ENCODE measurements around the gene MFAP4. TPM values are rescaled to one million over a fixed set of nuclear protein-coding genes. Genes with fewer than 3 reads are reported as not detected.

MFAP4 gene
- total RNA-seq, 1 donor from 2014 or later, result not detected

DNA sequence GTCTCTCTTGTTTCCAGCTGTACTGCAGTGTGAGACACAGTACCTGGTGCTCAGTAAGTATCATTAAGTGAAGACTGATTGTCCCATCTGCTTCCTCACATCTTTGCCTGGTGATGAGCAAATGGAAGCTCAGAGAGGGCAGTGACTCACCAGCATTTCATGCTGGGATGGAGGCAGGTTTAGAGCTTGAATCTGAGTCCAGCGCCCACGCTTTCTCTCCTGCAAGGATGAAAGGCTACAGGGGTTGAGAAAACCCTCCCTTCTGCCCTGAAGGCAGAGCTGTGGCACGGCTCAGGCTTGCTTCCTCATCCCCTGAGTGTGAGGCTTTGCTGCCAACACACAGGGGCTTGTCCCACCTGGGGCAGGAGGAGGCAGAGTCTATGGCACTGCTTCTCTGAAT, 22.5 kb upstream of the MFAP4 start:
- DNase-seq, result no peak

- DNase-seq, result no peak
These were observed 22.1 kb upstream of the MFAP4 start for GRCh38 chr17:19409066-19409465.

DNA sequence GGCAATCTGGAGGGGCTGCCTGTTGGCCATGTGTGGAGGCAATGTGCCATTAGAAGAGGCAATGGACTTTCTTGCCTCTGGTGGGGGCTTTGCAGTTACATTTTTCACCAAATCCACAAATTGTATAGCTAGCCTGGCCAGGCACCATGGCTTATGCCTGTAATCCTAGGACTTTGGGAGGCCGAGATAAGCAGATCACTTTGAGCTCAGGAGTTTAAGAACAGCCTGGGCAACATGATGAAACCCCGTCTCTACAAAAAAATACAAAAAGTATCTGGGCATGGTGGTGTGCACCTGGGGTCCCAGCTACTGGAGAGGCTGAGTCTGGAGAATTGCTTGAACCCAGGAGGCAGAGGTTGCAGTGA, 21.3 kb upstream of the MFAP4 start:
- no peak for DNase-seq

- DNase-seq, result no peak
These were observed 20.8 kb upstream of the MFAP4 start for GRCh38 chr17:19407601-19408345.

GRCh38 chr17:19405114-19405513, 18.1 kb upstream of the MFAP4 start:
- DNase-seq, result no peak

DNA sequence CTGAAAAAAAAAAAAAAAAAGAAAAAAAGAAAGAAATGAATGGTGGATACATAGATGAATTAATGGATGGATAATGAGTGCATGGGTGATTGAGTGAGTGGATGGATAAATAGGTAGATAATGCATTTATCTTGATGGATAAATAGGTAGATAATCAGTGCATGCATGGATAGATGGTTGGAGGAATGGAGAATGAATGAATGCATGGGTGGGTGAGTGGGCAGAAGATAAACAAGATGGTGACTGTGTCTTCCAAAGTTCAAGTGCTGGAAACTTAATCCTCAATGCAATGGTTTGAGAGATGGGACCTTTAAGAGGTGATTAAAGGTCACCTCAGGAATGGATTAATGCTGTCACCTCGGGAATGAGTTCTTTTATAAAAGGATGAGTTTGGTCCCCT, 17.3 kb upstream of the MFAP4 start:
- no peak for DNase-seq

GRCh38 chr17:19403021-19403420, 16.0 kb upstream of the MFAP4 start:
- no peak for DNase-seq

DNA sequence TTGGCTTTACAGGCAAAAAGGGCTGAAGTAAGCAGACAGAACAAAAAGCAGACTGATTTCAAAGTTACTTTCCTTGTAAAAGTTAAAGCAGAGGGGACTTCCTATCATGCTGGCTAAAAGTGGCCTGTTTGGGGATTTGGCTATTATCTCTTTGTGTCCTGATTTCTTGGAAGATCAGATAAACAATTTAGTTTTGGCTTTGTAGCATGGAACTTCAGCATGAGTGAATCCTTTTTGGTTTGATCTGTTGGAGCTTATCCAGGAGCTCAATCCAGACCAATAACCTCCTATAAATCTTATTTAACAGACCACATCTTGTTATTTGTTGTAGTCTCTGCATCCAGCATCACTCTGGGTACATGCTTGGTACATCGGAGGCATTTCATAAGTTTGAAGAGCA, 15.2 kb upstream of the MFAP4 start:
- DNase-seq, result no peak

- DNase-seq, result no peak
These were observed 14.5 kb upstream of the MFAP4 start for GRCh38 chr17:19401321-19402010.

GRCh38 chr17:19399750-19400450, 12.9 kb upstream of the MFAP4 start:
- no peak for DNase-seq

- peak; percentile 86 for DNase-seq
These were observed 11.6 kb upstream of the MFAP4 start for GRCh38 chr17:19398301-19399181.

DNA sequence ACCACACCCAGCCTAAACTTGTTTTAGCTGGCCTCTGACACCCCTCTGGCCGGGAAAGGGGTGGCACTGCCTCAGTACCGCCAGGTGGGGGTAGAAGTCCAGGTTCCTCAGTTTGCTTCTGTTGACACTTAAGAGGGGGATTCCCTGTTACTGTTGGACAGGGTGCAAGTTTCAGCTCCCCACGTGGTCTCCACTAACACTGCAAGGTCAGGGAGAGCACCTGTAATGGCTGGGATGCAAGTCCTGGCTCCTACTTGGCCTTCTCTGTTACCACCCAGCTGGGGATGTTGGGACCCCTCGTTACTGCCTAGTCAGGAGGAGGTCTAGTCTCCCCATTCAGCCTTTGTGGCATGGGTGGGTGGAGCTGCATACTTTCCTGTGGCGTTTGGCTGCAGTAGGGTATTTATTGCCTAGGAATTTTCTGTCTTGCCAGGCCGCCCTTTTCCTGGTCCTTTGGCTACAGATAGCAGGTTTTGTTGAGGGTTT, 10.6 kb upstream of the MFAP4 start:
- no peak for DNase-seq

DNA sequence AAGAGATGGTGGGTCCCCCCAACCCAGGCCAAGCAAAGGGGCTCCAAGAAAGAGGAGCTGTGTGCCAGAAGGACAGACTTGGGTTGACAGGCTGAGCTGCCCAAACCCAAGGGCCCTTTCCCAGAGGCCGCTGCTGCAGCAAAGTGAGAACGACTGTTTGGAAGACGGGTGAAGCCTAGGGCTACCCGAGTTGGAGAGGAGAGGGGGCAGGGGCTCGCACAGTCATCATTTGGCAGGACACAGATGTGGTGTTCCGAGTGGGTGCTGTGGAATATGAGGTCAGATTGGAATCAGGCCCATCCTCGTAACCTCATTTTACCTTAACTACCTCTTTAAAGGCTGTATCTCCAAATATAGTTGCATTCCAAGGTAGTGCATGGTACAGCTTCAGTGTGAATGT, 5.3 kb upstream of the MFAP4 start:
- DNase-seq, result no peak

DNA sequence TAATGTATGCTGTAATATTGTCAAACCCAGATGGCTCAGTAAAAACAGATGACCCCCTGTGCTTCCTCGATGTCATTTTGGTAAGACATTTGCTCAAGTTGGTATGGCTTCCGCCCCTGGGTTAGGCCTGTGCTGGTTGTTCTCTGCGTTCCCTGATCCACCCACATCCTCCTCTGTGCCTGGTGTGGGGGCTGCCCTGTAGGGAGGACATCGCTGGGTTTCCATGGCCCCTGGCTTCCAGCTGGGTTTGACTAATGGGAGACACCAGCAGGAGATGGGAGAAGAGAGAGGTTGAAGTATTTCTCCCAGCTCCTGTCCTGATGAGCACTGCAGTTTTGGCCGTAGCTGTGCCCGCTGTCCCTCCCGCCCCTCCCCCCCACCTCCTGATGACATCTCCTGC, 4.4 kb upstream of the MFAP4 start:
- no peak for DNase-seq

DNA sequence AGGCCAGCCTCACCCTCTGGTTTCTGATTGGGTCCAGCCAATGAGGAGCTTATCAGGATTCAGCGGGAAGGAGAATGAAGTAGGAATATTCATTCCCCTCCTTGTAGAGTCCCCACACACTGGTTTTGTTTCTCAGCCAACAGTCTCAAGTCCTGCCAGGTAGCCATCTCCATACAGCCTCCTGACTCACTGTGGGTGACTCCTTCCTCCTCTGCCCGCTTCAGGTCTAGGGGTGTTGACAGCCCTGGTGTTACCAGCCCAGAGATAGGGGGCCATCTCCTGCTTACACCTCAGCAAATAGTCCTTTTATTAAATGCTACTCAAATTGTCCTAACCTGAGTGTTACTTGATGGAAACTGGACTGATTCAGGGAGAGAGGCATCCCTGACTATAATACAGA, 4.0 kb upstream of the MFAP4 start:
- no peak for DNase-seq

DNA sequence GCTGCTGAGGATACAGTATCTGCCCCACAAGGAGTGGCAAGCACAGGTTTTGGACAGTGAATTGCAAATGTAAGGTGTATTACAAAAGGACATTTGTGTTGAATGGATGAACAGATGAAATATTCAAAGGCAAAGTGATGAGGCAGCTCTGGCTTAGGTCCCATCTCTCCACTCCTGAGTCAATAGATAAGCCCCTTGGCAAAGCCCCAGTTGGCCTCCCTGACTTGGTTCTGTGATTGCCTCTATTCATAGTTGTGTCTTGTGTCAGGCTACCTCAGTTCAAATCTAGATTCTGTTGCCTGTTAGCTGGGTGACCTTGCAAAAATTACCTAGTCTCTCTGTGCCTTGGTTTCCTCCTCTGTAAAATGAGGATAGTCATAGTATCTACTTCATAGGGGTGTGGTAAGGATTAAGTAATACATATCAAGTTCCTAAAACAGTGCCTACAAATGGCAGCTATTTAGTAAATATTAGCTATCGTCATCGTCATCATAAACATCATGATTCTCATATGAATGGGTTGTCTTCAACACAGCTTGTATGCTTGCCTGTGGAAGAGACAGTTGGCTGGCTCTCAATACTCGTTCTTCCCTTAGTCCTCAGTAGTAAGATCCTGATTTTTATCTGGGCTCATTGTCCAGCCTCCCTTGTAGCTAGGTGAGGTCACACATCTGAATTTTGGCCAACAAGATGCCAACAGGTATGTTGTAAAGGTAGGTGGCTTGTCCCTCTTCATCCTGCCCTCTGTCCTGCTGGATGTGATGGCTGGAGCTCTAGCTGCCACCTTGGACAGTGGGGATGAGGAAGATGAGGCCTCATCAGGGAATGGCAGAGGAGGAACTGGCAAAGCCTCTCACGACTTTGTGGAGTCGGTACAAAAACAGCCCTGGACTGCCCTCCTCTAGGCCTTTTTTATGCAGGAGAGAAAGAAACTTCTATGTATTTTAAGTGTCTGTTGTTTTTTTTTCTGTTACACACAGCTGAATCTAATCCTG, 2.1 kb upstream of the MFAP4 start:
- DNase-seq, result no peak

- DNase-seq, result no peak
These were observed 1.0 kb upstream of the MFAP4 start for GRCh38 chr17:19387921-19388521.

- DNase-seq, result no peak
These were observed 700 bp downstream of the MFAP4 start for GRCh38 chr17:19386051-19386929.

- DNase-seq, result no peak
These were observed 1.4 kb downstream of the MFAP4 start for GRCh38 chr17:19385521-19385983.
